ENCODE measurements around the gene IFNG. TPM values are rescaled to one million over a fixed set of nuclear protein-coding genes. Genes with fewer than 3 reads are reported as not detected.
A peak's percentile ranks its signal among the peaks of the same experiment; 100 is the strongest.
"Not testable (repeated sequence)": the region's sequence is repeated elsewhere in the genome, so short reads cannot be mapped to it uniquely, and the experiment has no call there.

Gene IFNG
- under 1 TPM in 1 of 6 experiments, not detected in 5; 0.18 TPM for total RNA-seq
- long read RNA-seq, result 0 reads

DNA sequence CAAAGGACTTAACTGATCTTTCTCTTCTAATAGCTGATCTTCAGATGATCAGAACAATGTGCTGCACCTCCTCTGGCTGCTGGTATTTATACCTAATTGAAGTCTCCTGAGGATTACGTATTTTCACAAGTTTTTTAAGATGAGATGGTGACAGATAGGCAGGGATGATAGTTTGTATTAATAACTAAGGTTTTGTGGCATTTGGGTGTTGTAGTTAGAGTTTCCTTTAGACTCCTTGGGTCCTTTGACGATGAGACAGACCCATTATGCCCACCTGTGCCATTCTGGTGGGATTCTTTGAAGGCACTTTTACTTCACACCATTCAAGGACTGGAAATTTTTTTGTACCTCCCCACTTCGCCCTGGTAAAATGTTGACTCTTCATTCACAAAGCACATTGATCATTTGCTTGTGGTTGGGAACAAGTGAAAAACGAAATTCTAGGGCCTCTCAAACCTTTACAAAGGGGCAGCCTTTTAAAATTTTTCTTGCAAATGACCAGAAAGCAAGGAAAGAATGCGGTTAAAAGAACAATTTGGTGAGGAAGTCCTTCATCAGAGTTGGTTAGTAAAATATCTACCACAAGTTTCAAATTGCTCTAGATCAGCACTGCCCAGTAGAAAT is at the start of gene IFNG:
Gene IFNG, minus strand, starts transcription at position 60 of the 624 bp plus-strand sequence. CDS start 125 bp downstream, outside the sequence.
- no peak for DNase-seq
- TF ChIP-seq CTCF (IDR thresholded peaks at IDR 0.05) (no peak), POLR2A (IDR thresholded peaks at IDR 0.05) (no peak)
- ATAC-seq, result peak in 2 of 4 donors; percentile 34 to 39
- H3K4me1 ChIP-seq, result no peaks in the 10 kb centered on the region
- no peaks in the 10 kb centered on the region for H3K36me3 ChIP-seq
- H3K27me3 ChIP-seq, result no peaks in the 10 kb centered on the region
- WGBS (ENCODE audit: insufficient coverage, low coverage, low lambda C conversion rate, missing lambda C conversion rate), result 27% methylated on average over 5 of the region's 5 CpGs
- H3K27ac ChIP-seq, result no peak within 1 kb of the TSS
- no peak within 1 kb of the TSS for H3K4me3 ChIP-seq
- intact Hi-C loops (cut with DNase I), result no loop called here
- no peaks in the 10 kb centered on the region for H3K9me3 ChIP-seq

DNA sequence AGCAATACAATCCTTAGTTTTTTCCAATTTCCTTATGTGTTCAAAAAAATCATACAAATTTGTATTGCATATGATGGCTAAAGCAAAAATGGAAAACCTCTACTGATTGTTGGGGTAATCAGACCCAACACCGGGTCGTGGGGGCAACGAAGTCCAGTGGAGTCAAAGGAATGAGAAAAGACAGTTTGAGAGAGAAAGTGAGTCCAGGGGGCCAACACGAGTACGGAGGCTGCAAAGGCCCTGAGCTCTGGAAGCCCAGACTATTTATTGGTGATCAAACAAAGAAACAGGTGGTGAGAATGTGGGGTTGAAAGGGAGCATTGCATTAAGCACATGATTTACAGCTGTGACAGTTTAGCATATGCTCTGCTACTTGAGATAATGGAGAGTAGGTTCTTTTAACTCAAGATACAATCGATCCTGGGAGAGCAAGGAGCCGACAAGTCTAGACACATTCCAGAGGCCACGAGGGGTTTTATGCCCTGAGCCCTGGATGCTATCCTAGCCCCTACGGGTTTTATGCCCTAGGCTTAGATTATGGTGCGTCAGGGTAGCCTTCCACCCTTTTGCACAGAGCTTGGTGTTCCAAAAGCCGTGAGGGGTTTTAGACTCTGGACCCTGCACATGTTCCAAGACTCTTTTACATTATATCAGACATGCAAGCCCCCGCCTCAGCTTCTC is 49.6 kb upstream of the IFNG start:
- H3K36me3 ChIP-seq; H3K9me3 ChIP-seq; H3K4me3 ChIP-seq; intact Hi-C loops (cut with DNase I); H3K27me3 ChIP-seq; DNase-seq; H3K4me1 ChIP-seq; H3K27ac ChIP-seq; ATAC-seq: not testable (repeated sequence)
- WGBS (ENCODE audit: insufficient coverage, low coverage, low lambda C conversion rate, missing lambda C conversion rate), result 53% methylated on average over 9 of the region's 12 CpGs

DNA sequence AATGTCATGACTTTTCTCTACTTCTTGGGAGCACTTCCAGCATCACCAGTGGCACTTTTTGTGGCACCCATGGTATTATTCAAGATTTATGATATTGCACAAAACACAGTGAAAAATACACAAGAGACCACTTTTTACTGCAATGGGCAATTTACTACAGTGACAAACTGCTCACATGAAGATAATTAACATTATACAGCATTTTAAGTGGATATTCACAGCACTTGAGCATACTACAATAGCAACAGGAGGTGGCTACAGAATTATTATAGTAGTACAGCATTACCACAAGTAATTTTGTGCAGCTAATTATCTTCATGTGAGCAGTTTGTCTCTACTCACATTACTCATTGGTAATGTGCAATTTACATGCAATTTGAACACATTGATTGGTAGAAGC is 47.7 kb upstream of the IFNG start:
- Histone ChIP-seq H3K4me1 (no peaks in the 10 kb centered on the region), H3K36me3 (no peaks in the 10 kb centered on the region), H3K27me3 (peaks cover 0 to 3% of the 10 kb centered on the region in 2 donors), H3K9me3 (no peaks in the 10 kb centered on the region), H3K4me3 (no peak overlapping the region), H3K27ac (no peak overlapping the region)
- DNase-seq (no peak), ATAC-seq (no peak)
- intact Hi-C loops (cut with DNase I), result no loop called here
- TF ChIP-seq POLR2A (IDR thresholded peaks at IDR 0.05), result no peak

DNA sequence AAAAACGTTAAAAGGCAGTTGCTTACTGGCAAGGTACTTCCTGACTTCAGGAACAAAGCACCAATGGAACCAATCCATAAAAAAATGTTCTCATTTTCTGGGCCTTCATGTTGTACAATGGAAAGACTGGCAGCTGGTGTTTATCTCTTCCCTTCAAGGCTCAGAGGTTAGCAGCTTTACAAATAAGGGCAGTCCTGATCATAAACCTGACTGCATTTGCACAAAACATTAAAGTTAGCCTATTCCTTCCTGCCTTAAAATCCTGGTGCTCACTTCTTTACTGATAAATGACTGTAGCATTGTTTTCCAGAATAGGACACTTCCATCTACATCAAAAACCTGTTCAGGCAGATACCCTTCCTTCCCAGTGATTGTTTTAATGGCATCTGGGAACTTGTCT is 46.9 kb upstream of the IFNG start:
- TF ChIP-seq POLR2A (IDR thresholded peaks at IDR 0.05), result no peak
- no peak for TF ChIP-seq CTCF (IDR thresholded peaks at IDR 0.05)
- ATAC-seq (no peak), DNase-seq (no peak)
- Histone ChIP-seq H3K9me3 (no peaks in the 10 kb centered on the region), H3K4me3 (no peak overlapping the region), H3K36me3 (no peaks in the 10 kb centered on the region), H3K27ac (no peak overlapping the region), H3K27me3 (peaks cover 0 to 3% of the 10 kb centered on the region in 2 donors), H3K4me1 (no peaks in the 10 kb centered on the region)
- 31% methylated on average over 1 of the region's 1 CpG for WGBS (ENCODE audit: insufficient coverage, low coverage, low lambda C conversion rate, missing lambda C conversion rate)
- intact Hi-C loops (cut with DNase I), result no loop called here

DNA sequence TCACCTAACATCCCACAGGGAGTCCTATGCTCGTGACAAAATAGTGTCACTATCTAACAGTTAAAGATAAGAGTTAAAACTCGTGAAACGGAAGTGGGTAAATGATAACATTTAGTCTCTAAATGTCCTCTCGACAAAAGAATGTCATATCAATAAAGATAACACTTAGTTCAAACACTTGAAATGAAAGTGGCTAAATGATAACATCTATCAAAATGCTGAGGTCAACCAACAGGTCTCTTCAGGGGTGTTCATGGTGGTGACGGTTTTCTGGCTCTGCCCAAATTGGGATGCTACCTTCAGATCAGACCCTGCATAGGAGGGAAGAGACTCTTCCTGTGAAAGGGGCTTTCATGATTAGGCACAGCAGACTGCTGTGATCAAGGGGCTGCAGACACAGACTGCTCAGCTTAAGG is 43.9 kb upstream of the IFNG start:
- TF ChIP-seq CTCF (IDR thresholded peaks at IDR 0.05) (no peak), POLR2A (IDR thresholded peaks at IDR 0.05) (no peak)
- 12% methylated on average over 5 of the region's 5 CpGs for WGBS (ENCODE audit: insufficient coverage, low coverage, low lambda C conversion rate, missing lambda C conversion rate)
- intact Hi-C loops (cut with DNase I), result no loop called here
- H3K27ac ChIP-seq, result no peak overlapping the region
- no peaks in the 10 kb centered on the region for H3K27me3 ChIP-seq
- H3K4me3 ChIP-seq, result no peak overlapping the region
- no peaks in the 10 kb centered on the region for H3K9me3 ChIP-seq
- no peak for DNase-seq
- no peak for ATAC-seq
- no peaks in the 10 kb centered on the region for H3K36me3 ChIP-seq
- no peaks in the 10 kb centered on the region for H3K4me1 ChIP-seq
